GM18508 (cell line): ENCODE measurements around the gene CD40.
"Not testable (repeated sequence)": the region's sequence is repeated elsewhere in the genome, so short reads cannot be mapped to it uniquely, and the experiment has no call there.

Source experiments
- ATAC-seq: cut with Tn5 transposase; IDR thresholded peaks from one replicate; pipeline ENCODE4 v1.9.1; 2021; ENCODE audit warnings: moderate number of reproducible peaks; ENCODE audit not compliant: insufficient read depth, unreplicated experiment

The CD40 gene

DNA sequence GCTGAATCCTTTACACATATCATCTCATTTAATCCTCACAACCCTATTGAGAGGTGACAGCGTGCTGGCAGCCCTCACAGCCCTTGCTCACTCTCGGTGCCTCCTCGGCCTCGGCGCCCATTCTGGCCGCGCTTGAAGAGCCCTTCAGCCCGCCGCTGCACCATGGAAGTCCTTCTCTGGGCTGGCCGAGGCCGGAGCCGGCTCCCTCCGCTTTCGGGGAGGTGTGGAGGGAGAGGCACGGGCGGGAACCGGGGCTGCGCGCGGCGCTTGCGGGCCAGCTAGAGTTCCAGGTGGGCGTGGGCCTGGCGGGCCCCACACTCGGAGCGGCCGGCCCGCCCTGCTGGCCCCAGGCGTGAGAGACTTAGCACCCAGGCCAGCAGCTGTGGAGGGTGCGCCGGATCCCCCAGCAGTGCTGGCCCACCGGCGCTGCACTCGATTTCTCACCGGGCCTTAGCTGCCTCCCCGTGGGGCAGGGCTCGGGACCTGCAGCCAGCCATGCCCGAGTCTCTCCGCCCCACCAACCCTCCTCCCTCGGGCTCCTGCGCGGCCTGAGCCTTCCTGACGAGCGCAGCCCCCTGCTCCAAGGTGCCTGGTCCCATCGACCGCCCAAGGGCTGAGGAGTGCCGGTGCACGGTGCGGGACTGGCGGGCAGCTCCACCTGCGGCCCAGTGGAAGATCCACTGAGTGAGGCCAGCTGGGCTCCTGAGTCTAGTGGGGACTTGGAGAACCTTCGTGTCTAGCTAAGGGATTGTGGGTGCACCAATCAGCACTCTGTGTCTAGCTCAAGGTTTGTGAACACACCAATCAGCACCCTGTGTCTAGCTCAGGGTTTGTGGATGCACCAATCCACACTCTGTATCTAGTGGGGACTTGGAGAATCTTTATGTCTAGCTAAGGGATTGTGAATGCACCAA lies 26.2 kb upstream of the CD40 start:
- not testable (repeated sequence) for ATAC-seq

DNA sequence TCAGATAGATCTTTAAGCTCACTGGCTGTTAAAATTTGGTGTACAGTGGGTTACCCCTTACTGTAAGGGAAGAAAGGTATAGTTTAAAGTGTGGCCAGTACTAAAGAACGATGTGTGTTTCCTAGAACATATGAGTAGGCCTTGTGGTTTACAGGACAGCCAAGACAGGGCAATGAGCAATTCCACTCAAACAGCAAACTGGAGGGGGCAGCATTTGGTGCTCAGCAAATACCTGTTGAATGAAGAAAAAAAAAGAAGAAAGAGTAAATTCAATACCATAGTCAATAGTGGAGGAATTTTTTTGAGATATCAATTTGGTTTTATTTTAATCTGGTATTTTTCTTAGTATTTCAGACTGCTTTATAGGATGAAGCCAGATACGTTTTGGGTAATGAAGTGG lies 24.6 kb upstream of the CD40 start:
- ATAC-seq, result no peak

DNA sequence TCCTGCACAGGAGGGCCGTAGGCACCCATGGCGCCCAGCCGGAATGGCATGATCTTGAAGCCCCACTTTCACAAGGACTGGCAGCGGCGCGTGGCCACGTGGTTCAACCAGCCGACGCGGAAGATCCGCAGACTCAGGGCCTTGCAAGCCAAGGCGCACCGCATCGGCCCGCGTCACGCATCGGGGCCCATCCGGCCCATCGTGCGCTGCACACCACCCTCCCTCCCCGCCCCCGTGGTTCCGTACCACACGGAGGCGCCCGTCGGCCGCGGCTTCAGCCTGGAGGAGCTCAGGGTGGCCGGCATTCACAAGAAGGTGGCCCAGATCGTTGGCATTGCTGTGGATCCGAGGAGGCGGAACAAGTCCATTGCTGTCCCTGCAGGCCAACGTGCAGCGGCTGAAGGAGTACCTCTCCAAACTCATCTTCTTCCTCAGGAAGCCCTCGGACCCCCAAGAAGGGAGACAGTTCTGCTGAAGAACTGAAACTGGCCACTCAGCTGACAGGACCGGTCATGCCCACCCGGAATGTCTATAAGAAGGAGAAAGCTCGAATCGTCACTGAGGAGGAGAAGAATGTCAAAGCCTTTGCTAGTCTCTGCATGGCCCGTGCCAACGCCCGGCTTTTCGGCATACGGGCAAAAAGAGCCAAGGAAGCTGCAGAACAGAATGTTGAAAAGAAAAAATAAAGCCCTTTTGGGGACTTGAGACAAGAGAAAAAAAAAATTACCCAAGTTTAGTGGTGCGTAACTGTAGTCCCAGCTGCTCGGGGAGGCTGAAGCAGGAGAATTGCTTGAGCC lies 18.4 kb upstream of the CD40 start:
- ATAC-seq, result no peak

DNA sequence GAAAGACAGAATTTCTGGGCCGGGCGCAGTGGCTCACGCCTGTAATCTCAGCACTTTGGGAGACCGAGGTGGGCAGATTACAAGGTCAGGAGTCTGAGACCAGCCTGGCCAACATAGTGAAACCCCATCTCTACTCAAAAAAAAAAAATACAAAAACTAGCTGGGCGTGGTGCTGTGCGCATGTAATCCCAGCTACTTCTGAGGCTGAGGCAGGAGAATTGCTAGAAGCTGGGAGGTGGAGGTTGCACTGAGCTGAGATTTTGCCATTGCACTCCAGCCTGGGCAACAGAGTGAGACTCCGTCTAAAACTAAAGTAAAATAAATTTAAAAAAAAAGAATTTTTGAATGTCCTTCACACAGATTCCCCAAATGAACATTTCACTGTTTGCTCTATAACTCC lies 17.7 kb upstream of the CD40 start:
- not testable (repeated sequence) for ATAC-seq

DNA sequence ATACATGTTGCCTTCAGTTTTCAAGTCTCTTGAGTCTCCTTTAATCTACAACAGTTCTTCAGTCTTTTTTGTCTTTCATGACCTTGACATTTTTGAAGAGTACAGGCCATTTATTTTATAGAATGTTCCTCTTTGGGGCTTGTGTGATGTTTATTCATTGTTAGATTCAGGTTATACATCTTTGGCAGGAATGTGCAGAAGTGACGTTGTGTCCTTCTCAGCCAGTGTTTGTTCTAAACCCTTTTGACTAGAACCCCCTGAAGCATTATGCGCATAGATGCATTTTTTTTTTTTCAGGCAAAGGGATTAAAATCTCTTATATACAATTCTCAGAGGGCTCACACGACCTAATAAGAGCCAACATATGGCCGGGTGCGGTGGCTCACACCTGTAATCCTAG lies 17.1 kb upstream of the CD40 start:
- ATAC-seq, result no peak

DNA sequence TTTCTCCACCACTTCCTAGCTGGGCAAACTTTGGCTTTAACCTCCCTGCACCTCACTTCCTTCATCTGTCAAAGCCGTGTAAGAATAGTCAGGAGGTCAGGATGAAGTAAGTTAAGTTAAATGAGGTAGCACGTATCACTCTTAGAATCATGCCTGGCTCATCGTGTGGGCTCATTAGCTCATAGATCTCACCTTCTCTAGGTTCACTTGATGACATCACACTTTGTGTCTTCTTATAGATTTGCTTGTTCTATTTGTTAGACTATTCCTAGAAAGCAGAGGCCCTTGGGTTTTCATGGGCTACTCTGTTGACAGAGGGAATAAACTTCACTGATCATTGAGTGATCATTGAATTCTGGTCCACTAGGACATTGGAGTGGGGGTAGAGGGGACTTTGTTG lies 16.2 kb upstream of the CD40 start:
- no peak for ATAC-seq

DNA sequence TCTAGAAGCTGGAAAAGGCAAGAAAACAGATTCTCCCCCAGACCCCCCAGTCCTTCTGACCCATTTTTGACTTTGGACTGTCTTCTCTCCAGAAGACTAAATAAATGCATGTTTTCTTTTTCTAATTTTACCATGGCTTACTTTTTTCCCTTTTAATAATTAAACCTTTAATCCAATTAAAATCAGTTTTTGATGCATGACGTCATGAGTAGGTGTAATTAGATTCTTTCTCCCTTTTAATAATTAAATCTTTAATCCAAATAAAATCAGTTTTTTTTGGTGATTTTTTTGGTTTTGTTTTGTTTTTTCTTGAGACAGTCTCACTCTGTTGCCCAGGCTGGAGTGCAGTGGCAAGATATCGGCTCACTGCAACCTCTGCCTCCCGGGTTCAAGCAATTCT lies 15.2 kb upstream of the CD40 start:
- no peak for ATAC-seq

DNA sequence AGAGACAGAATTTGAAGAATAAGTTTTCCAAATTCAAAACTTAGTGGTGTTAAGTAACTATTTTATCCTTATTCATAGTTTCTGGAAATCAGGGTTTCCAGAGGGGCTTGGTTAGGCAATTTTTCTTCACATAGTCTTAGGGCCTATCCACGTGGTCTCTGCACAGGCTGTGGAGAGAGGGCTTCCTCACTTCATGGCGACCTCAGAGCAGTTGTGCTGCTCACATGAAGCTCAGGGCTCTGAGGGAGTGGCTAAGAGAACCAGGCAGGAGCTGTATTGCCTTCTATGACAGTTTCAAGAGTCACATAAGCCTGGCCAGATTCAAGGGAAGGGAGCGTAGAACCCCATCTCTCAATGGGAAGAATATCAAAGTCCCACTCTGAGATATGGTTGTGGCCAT lies 13.9 kb upstream of the CD40 start:
- ATAC-seq, result no peak

DNA sequence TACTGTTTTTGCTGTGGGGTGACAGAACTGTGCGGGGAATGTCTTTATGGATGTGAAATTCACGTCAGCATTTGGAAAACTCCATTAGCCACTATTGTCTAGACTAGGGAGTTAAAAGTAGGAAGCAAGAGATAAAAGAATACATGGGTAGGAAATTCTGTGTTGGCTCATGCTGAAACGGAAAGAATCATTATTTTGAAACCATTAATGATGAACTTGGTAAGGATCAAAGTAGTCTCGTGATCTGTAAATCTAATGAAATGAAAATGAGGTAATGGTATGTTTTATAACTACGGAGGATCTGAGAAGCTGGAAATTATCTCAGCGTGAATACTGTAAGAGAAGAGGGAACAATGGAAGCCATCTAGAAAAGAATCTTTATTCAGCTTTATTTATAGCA lies 11.1 kb upstream of the CD40 start:
- ATAC-seq, result no peak

DNA sequence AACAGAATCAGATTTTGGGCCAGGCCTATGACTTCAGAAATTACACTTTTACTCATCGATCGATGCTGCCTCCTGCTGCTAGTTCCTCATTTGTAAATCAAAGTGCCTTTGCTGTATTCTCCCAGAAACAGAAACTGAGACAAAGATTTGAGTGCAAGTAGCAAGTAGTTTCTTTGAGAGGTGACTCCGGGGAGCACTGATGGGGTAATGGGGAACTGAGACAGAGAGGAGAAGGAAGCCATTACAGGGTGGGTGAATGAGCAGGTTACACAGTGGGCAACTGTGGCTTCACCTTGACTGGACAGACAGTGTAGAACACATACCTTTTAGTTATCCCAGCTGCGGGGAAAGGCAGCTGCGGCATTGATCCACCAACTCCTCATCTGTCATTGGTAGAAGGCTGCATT lies 9.7 kb upstream of the CD40 start:
- peak; percentile 59 for ATAC-seq

DNA sequence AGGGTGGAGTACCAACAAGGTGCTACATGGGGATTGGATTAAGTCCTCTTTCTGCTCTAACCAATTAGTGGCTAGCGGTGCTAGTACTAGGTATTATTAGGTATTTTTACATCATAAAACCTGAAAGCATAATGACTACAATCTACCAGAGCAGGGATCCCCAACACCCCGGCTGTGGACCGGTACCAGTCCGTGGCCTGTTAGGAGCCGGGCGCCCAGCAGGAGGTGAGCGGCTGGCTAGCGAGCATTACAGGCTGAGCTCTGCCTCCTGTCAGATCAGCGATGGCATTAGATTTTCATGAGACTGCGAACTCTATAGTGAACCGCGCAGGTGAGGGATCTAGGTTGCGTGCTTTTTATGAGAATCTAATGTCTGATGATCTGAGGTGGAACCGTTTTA lies 9.1 kb upstream of the CD40 start:
- no peak for ATAC-seq

DNA sequence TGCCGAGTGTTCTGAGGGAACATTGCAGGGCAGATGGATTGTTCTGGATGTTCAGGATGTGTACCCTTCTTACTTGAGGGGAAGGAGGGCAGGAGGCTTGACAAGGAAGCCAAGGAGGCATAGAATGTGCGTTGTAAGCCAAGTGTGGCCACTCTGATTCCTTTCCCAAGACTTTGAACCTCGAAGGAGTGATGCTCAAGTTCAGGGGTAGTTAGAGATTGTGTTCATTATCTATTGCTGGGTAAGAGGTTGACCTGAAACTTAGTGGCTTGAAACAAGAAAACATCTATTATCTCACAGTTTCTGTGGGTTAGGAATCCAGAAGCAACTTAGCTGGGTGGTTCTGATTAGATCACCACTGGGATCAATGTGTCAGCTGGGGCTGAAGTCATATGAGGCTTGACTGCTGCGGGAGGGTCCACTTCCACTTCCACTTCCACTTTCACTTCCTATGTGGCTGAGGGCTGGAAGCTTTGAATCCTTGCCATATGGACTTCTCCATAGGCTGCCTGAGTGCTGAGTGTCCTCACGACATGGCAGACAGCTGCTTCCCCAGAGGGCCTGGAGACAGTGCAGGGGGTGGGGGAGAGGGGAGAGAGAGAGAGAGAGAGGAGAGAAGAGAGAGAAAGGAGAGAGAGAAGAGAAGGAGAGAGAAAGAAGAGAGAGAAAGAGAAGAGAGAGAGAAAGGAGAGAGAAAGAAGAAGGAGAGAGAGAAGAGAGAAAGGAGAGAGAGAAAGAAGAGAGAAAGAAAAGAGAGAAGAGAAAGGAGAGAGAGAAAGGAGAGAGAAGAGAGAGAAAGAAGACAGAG lies 6.9 kb upstream of the CD40 start:
- ATAC-seq, result no peak

DNA sequence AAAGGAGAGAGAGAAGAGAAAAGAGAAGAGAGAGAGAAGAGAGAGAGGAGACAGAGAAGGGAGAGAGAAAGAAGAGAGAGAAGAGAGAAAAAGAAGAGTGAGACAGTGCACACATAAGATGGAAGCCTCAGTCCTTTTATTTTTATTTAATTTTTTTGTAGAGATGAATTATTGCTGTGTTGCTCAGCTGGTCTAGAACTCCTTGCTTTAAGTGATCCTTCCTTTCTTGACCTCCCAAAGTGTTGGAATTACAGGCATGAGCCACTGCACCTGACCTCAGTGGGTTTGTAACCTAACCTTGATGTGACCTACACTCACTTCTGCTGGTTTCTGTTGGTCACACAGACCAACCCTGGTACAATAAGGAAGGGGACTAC lies 6.3 kb upstream of the CD40 start:
- ATAC-seq, result no peak

DNA sequence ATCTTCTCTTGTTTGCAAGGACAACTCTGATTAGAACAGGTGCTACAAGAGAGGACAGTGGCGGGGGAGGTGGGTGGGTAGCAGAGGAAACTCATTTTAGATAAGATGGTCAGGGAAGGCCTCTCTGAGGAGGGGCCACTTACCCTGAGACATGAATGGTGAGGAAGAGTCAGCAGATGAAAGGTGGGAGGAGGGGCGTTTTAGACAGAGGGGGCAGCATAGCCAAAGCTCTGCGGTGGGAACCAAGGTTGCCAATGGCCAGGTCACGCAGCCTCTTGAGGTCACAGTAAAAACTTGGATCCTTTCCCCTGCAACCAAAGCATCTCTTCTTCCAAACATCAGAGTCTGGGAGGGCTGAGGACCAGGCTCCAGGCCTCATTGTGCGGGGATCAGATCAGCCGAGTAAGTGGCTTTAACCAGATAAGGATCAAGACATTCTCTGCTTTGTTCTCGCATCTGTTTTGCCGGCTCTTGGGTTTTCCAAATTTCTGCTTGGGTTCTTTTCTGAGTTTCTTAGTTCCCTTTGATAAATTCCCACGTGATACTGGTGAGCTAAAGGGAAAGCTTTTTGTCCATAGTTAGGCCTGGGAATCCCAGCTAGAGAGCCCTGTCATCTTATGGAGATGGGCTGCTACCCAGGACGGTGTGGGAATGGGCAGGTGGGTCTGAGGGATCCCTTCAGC lies 5.5 kb upstream of the CD40 start:
- ATAC-seq, result no peak

DNA sequence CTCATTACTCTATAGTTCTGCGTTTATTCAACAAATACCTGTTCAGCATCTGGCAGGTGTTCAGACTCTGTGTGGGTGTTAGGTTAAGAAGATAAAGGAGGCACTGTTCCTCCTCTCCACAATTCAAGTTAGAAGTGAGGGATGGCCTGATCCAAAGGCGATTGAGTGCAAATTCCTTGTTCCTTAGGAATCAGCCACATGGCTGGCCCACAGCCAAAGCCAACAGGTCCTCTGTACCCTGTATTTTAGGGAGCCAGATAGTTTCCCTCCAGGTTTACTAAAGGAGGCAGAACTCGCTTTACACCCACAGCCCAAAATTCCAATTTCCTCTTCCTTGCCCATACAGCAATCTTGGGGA lies 5.0 kb upstream of the CD40 start:
- ATAC-seq, result no peak

DNA sequence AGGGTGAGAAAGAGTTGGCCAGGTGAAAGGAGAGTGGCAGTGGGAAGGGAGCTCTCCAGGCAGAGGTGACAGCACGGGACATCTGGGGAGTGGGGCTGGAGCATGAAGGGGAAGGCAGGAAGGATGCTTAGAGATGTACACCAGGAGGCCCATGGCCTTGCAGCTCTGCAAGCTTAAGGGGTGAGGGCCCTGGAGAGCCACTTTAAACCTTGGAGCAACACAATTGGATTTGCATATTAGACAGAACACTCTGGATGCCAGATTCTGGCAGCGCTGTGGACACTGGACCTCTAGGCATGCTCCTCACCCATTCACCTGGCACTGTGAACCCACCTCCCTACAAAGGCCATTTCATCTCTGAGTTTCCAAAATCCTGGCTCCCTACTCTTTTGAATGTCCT lies 3.7 kb upstream of the CD40 start:
- ATAC-seq, result no peak

DNA sequence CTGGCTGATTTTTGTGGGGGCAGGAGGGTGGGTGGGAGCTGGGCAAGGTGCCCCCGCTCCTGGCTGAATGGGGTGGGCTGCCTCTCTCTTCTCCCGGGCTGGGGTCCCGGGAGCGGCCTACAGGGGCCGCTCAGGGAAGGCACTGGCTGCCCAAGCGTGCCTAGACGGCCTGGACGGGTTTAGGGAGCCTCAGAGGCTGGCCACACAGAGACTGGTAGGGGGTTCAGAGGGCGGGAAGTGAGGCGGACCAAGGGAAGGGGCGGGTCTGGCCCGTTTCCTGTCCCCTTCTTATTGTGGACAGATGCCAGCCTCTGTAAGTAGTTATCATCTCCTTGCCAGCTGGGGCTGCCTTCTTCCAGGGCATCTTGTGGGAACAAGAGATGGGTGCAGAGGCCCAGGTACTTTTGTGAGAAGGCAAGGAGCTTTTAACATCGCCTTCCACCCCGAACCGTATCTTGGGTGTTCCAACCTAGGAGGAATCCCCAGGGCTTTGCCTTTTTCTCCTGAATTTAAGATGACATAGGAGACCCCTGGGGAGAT lies 437 bp downstream of the CD40 start:
- no peak for ATAC-seq

DNA sequence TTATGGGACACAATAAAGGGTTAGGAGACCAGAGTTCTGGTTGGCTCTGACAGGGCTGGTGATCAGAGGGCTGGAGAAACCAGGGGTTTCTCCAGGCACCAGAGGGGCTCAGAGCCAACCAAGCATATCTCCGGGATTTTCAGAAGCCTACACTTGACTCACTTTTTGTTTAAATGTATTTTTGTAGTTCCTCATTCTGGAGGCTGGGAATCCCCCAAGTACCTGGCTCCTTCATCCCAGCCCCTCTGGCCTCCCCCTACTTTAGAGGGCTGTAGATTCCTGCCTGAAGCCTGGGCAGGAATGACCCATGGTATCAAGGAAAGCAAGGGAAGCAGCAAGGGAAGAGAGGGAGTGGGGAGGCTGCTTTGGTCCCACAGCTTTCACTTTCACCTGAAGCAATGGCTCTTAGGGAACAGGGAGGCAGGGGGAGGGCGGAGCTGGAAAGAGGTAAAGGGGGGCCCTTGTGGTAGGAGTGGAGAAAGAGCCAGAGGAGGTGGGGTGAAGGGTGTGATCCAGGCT lies 973 bp downstream of the CD40 start:
- no peak for ATAC-seq

DNA sequence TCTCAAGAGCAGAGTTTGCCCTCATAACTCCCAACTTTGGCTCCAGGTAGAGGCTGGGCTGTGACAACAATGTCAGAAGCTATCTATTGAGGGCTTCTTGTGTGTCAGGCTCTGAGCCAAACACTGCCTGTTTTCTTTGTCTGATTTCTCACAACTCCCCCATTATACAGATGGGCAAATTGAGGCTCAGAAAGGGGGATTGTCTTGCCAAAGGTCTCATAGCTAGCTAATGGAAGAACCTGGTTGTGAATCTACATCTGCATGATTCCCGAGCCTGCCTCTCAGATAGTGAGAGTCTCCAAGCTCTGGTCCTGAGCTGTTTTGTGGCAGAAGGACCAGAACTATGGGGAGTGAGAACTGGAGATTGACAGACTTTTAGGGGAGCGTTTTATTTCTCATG lies 1.4 kb downstream of the CD40 start:
- no peak for ATAC-seq

DNA sequence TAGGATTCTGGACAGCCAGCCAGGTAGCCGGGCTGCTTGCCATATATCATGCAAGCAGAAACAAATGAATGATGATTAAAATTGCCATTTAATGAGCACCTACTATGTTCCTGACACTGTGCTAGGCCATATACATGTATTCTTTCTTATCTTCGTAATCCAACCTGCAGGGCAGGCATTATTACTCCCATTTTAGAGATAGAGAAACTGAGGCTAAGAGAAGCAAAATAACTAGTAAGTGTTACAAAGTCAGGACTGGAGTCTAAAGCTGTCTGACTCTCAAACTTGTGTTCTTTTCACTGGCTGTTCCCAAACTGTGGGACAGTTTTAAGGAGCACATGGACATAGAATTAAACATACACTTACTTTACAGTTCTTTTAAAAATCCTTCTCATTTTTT lies 2.0 kb downstream of the CD40 start:
- no peak for ATAC-seq
